Measurements from ENCODE around the gene VAV2.
A peak's percentile ranks its signal among the peaks of the same experiment; 100 is the strongest.

VAV2 gene

GRCh38 chr9:133739408-133740280 is 252.5 kb downstream of the VAV2 start:
- H3K36me3 ChIP-seq (ENCODE audit: insufficient read depth, low read length), result no peaks in the 10 kb centered on the region
- peaks cover 3% of the 10 kb centered on the region for H3K27me3 ChIP-seq (ENCODE audit: insufficient read depth, low read length)
- no peak overlapping the region for H3K4me3 ChIP-seq (ENCODE audit: low read depth, low read length)
- H3K27ac ChIP-seq (ENCODE audit: low read depth, low read length), result no peak overlapping the region
- no peaks in the 10 kb centered on the region for H3K79me2 ChIP-seq (ENCODE audit: control insufficient read depth, insufficient read depth, low read length, unreplicated experiment)
- no peak overlapping the region for H2AFZ ChIP-seq (ENCODE audit: low read length, unreplicated experiment)
- peaks cover 9% of the 10 kb centered on the region for H3K4me1 ChIP-seq (ENCODE audit: control insufficient read depth, insufficient read depth, low read length, unreplicated experiment)

- Histone ChIP-seq H2AFZ (ENCODE audit: low read length, unreplicated experiment) (no peak overlapping the region), H3K79me2 (ENCODE audit: control insufficient read depth, insufficient read depth, low read length, unreplicated experiment) (no peaks in the 10 kb centered on the region), H3K27ac (ENCODE audit: low read depth, low read length) (no peak overlapping the region), H3K4me1 (ENCODE audit: control insufficient read depth, insufficient read depth, low read length, unreplicated experiment) (peaks cover 9% of the 10 kb centered on the region), H3K4me3 (ENCODE audit: low read depth, low read length) (peak overlapping the region; percentile 76), H3K36me3 (ENCODE audit: insufficient read depth, low read length) (no peaks in the 10 kb centered on the region), H3K27me3 (ENCODE audit: insufficient read depth, low read length) (no peaks in the 10 kb centered on the region)
Observed at GRCh38 chr9:133738640-133739225, 253.4 kb downstream of the VAV2 start.

- Histone ChIP-seq H3K79me2 (ENCODE audit: control insufficient read depth, insufficient read depth, low read length, unreplicated experiment) (no peaks in the 10 kb centered on the region), H2AFZ (ENCODE audit: low read length, unreplicated experiment) (peak within 1 kb of the TSS; percentile 0), H3K27me3 (ENCODE audit: insufficient read depth, low read length) (no peaks in the 10 kb centered on the region), H3K27ac (ENCODE audit: low read depth, low read length) (no peak within 1 kb of the TSS), H3K36me3 (ENCODE audit: insufficient read depth, low read length) (no peaks in the 10 kb centered on the region), H3K4me3 (ENCODE audit: low read depth, low read length) (peak within 1 kb of the TSS; percentile 76), H3K4me1 (ENCODE audit: control insufficient read depth, insufficient read depth, low read length, unreplicated experiment) (peaks cover 9% of the 10 kb centered on the region)
Observed at GRCh38 chr9:133737774-133738639, 254.1 kb downstream of the VAV2 start, which contains the start of gene SARDH. TSS of gene SARDH (minus strand) at chr9:133738352. CDS start at chr9:133734173, 4,179 bp downstream.

GRCh38 chr9:133737071-133737773 is 254.9 kb downstream of the VAV2 start:
- H3K27ac ChIP-seq (ENCODE audit: low read depth, low read length), result no peak overlapping the region

GRCh38 chr9:133735931-133736330 is 256.2 kb downstream of the VAV2 start:
- no peaks in the 10 kb centered on the region for H3K79me2 ChIP-seq (ENCODE audit: control insufficient read depth, insufficient read depth, low read length, unreplicated experiment)
- H3K36me3 ChIP-seq (ENCODE audit: insufficient read depth, low read length), result no peaks in the 10 kb centered on the region
- no peak overlapping the region for H3K27ac ChIP-seq (ENCODE audit: low read depth, low read length)
- peaks cover 9% of the 10 kb centered on the region for H3K4me1 ChIP-seq (ENCODE audit: control insufficient read depth, insufficient read depth, low read length, unreplicated experiment)
- H3K27me3 ChIP-seq (ENCODE audit: insufficient read depth, low read length), result no peaks in the 10 kb centered on the region
- H3K4me3 ChIP-seq (ENCODE audit: low read depth, low read length), result no peak overlapping the region
- H2AFZ ChIP-seq (ENCODE audit: low read length, unreplicated experiment), result no peak overlapping the region

More at GRCh38 chr9:133737071-133737773, 254.9 kb downstream of the VAV2 start:
- H3K79me2 ChIP-seq (ENCODE audit: control insufficient read depth, insufficient read depth, low read length, unreplicated experiment), result no peaks in the 10 kb centered on the region
- no peaks in the 10 kb centered on the region for H3K36me3 ChIP-seq (ENCODE audit: insufficient read depth, low read length)
- no peaks in the 10 kb centered on the region for H3K27me3 ChIP-seq (ENCODE audit: insufficient read depth, low read length)
- H3K4me1 ChIP-seq (ENCODE audit: control insufficient read depth, insufficient read depth, low read length, unreplicated experiment), result peaks cover 9% of the 10 kb centered on the region
- H2AFZ ChIP-seq (ENCODE audit: low read length, unreplicated experiment), result no peak overlapping the region
- peak overlapping the region; percentile 76 for H3K4me3 ChIP-seq (ENCODE audit: low read depth, low read length)

GRCh38 chr9:133735415-133735775 is 256.7 kb downstream of the VAV2 start:
- H3K4me3 ChIP-seq (ENCODE audit: low read depth, low read length), result no peak overlapping the region
- H3K4me1 ChIP-seq (ENCODE audit: control insufficient read depth, insufficient read depth, low read length, unreplicated experiment), result peaks cover 9% of the 10 kb centered on the region
- no peak overlapping the region for H3K27ac ChIP-seq (ENCODE audit: low read depth, low read length)
- no peaks in the 10 kb centered on the region for H3K36me3 ChIP-seq (ENCODE audit: insufficient read depth, low read length)
- H3K79me2 ChIP-seq (ENCODE audit: control insufficient read depth, insufficient read depth, low read length, unreplicated experiment), result no peaks in the 10 kb centered on the region
- no peak overlapping the region for H2AFZ ChIP-seq (ENCODE audit: low read length, unreplicated experiment)
- no peaks in the 10 kb centered on the region for H3K27me3 ChIP-seq (ENCODE audit: insufficient read depth, low read length)

- Histone ChIP-seq H3K27me3 (ENCODE audit: insufficient read depth, low read length) (no peaks in the 10 kb centered on the region), H3K4me1 (ENCODE audit: control insufficient read depth, insufficient read depth, low read length, unreplicated experiment) (peaks cover 9% of the 10 kb centered on the region), H3K4me3 (ENCODE audit: low read depth, low read length) (no peak overlapping the region)
Observed at GRCh38 chr9:133734590-133735414, 257.3 kb downstream of the VAV2 start.

GRCh38 chr9:133733796-133734533 is 258.2 kb downstream of the VAV2 start:
- Histone ChIP-seq H3K4me1 (ENCODE audit: control insufficient read depth, insufficient read depth, low read length, unreplicated experiment) (peaks cover 9% of the 10 kb centered on the region), H2AFZ (ENCODE audit: low read length, unreplicated experiment) (no peak overlapping the region)

More at GRCh38 chr9:133734590-133735414, 257.3 kb downstream of the VAV2 start:
- Histone ChIP-seq H3K27ac (ENCODE audit: low read depth, low read length) (no peak overlapping the region), H2AFZ (ENCODE audit: low read length, unreplicated experiment) (no peak overlapping the region), H3K36me3 (ENCODE audit: insufficient read depth, low read length) (no peaks in the 10 kb centered on the region), H3K79me2 (ENCODE audit: control insufficient read depth, insufficient read depth, low read length, unreplicated experiment) (no peaks in the 10 kb centered on the region)

GRCh38 chr9:133733421-133733795 is 258.7 kb downstream of the VAV2 start:
- Histone ChIP-seq H3K27me3 (ENCODE audit: insufficient read depth, low read length) (no peaks in the 10 kb centered on the region), H3K79me2 (ENCODE audit: control insufficient read depth, insufficient read depth, low read length, unreplicated experiment) (no peaks in the 10 kb centered on the region), H3K4me1 (ENCODE audit: control insufficient read depth, insufficient read depth, low read length, unreplicated experiment) (peaks cover 9% of the 10 kb centered on the region), H3K4me3 (ENCODE audit: low read depth, low read length) (no peak overlapping the region), H3K36me3 (ENCODE audit: insufficient read depth, low read length) (no peaks in the 10 kb centered on the region), H2AFZ (ENCODE audit: low read length, unreplicated experiment) (no peak overlapping the region), H3K27ac (ENCODE audit: low read depth, low read length) (no peak overlapping the region)

More at GRCh38 chr9:133733796-133734533, 258.2 kb downstream of the VAV2 start:
- Histone ChIP-seq H3K27ac (ENCODE audit: low read depth, low read length) (no peak overlapping the region), H3K27me3 (ENCODE audit: insufficient read depth, low read length) (no peaks in the 10 kb centered on the region), H3K79me2 (ENCODE audit: control insufficient read depth, insufficient read depth, low read length, unreplicated experiment) (no peaks in the 10 kb centered on the region), H3K36me3 (ENCODE audit: insufficient read depth, low read length) (no peaks in the 10 kb centered on the region), H3K4me3 (ENCODE audit: low read depth, low read length) (no peak overlapping the region)
